Bronchus fibroblast of lung (primary cell): ENCODE measurements around the gene CFAP57. TPM values are rescaled to one million over a fixed set of nuclear protein-coding genes. Genes with fewer than 3 reads are reported as not detected.

Source experiments
- total RNA-seq: library from RNA; depleted of rRNA; stranded (reverse); fragments of >200 nt; gene quantifications from 2 replicates; pipeline ENCODE4 v1.2.3, GENCODE V29; 2015

Gene CFAP57
- total RNA-seq, result 0.15 TPM in 1 of 2 replicates, not detected in the other

GRCh38 chr1:43171876-43172526 lies at the start of gene CFAP57, which contains the start of gene EBNA1BP2:
Gene CFAP57, plus strand, starts transcription at chr1:43172330. Its CDS starts 424 bp downstream, at chr1:43172754.
Gene EBNA1BP2, minus strand, starts transcription at chr1:43172290. Its CDS starts 172 bp downstream, at chr1:43172118.

GRCh38 chr1:43269627-43270375 lies 97.7 kb downstream of the CFAP57 start, which contains the start of gene TMEM125:
Gene TMEM125, plus strand, starts transcription at chr1:43269983. Its CDS starts 2,740 bp downstream, at chr1:43272723.

GRCh38 chr1:43285269-43285990 lies 113.3 kb downstream of the CFAP57 start, which contains the start of gene C1orf210:
Gene C1orf210, minus strand, starts transcription at chr1:43285581. Its CDS starts 2,311 bp downstream, at chr1:43283270.

GRCh38 chr1:43300378-43301094 lies 128.4 kb downstream of the CFAP57 start, which contains the start of gene TIE1:
Gene TIE1, plus strand, starts transcription at chr1:43300982. Its CDS starts 90 bp downstream, at chr1:43301072.

Other genes with a start within 250 kb of the CFAP57 start
- 102 and 107 TPM in 2 replicates for gene SLC2A1, start 213.5 kb upstream of the CFAP57 start, total RNA-seq
- gene EBNA1BP2, start within 50 bp of the CFAP57 start, total RNA-seq, result 145 and 149 TPM in 2 replicates
- gene TMEM125, start 97.7 kb downstream of the CFAP57 start, total RNA-seq, result not detected in 2 replicates
- gene C1orf210, start 113.3 kb downstream of the CFAP57 start, total RNA-seq, result not detected in 2 replicates
- 0.34 and 1.2 TPM in 2 replicates for gene TIE1, start 128.7 kb downstream of the CFAP57 start, total RNA-seq
- gene MPL, start 165.5 kb downstream of the CFAP57 start, total RNA-seq, result under 0.01 TPM in 1 of 2 replicates, not detected in the other
- gene CDC20, start 186.7 kb downstream of the CFAP57 start, total RNA-seq, result 183 and 220 TPM in 2 replicates
- gene ELOVL1, start 195.7 kb downstream of the CFAP57 start, total RNA-seq, result 107 and 116 TPM in 2 replicates
- 71.8 and 72.6 TPM in 2 replicates for gene MED8, start 217.5 kb downstream of the CFAP57 start, total RNA-seq
- 9.8 and 12.3 TPM in 2 replicates for gene SZT2, start 217.6 kb downstream of the CFAP57 start, total RNA-seq